Stimulated activated naive CD4-positive, alpha-beta T cell (primary cell): ENCODE measurements around the gene OTOG.
A peak's percentile ranks its signal among the peaks of the same experiment; 100 is the strongest.

Experiments used
- DNase-seq, 6 experiments: peaks; one replicate each; lab custom pipeline; 2025; lab: John Stamatoyannopoulos, UW

The OTOG gene

GRCh38 chr11:17581732-17582053 lies 34.6 kb downstream of the OTOG start:
- no peak for DNase-seq

- no peak for DNase-seq
Observed at GRCh38 chr11:17585911-17586695, 39.0 kb downstream of the OTOG start.

GRCh38 chr11:17588166-17588565 lies 41.1 kb downstream of the OTOG start:
- no peak for DNase-seq

- no peak for DNase-seq
Observed at GRCh38 chr11:17588721-17589120, 41.7 kb downstream of the OTOG start.

GRCh38 chr11:17590463-17590862 lies 43.4 kb downstream of the OTOG start:
- no peak for DNase-seq

GRCh38 chr11:17591293-17591692 lies 44.2 kb downstream of the OTOG start:
- DNase-seq, result no peak

- no peak for DNase-seq
Observed at GRCh38 chr11:17593466-17594245, 46.6 kb downstream of the OTOG start.

GRCh38 chr11:17594686-17595192 lies 47.7 kb downstream of the OTOG start:
- DNase-seq, result no peak

GRCh38 chr11:17595526-17596309 lies 48.7 kb downstream of the OTOG start:
- DNase-seq, result no peak

GRCh38 chr11:17596310-17596669 lies 49.2 kb downstream of the OTOG start:
- DNase-seq, result no peak

- DNase-seq, result no peak
Observed at GRCh38 chr11:17596711-17597110, 49.7 kb downstream of the OTOG start.

GRCh38 chr11:17597770-17598169 lies 50.7 kb downstream of the OTOG start:
- DNase-seq, result no peak

- peak in 5 of 6 experiments; percentile 19 to 47 (median 39) for DNase-seq
Observed at GRCh38 chr11:17598700-17599459, 51.8 kb downstream of the OTOG start.

GRCh38 chr11:17599460-17599925 lies 52.4 kb downstream of the OTOG start:
- DNase-seq, result no peak

GRCh38 chr11:17600316-17601255 lies 53.5 kb downstream of the OTOG start:
- DNase-seq, result no peak

GRCh38 chr11:17601256-17601671 lies 54.2 kb downstream of the OTOG start:
- DNase-seq, result no peak

- DNase-seq, result no peak
Observed at GRCh38 chr11:17601676-17602075, 54.6 kb downstream of the OTOG start.

GRCh38 chr11:17602105-17603001 lies 55.3 kb downstream of the OTOG start:
- no peak for DNase-seq

- no peak for DNase-seq
Observed at GRCh38 chr11:17603056-17603825, 56.2 kb downstream of the OTOG start.
